GM23248 (cell line): ENCODE measurements around the gene ANKRD28. TPM values are rescaled to one million over a fixed set of nuclear protein-coding genes. Genes with fewer than 3 reads are reported as not detected.

Experiments
- DNase-seq: peaks from one replicate; pipeline ENCODE4 v3.0.0-alpha.2; 2015
- H2AFZ ChIP-seq: fragments of 200-600 bp; sonication (generic); 2 replicates; pipeline ENCODE4 v1.6.1; 2016; ENCODE audit warnings: antibody characterized with exemption
- H3F3A ChIP-seq: fragments of 200-600 bp; sonication (generic); 2 replicates; pipeline ENCODE4 v1.6.1; 2016; ENCODE audit warnings: mild to moderate bottlenecking, antibody characterized with exemption, mixed run types; ENCODE audit not compliant: insufficient read depth
- H3K27ac ChIP-seq: fragments of 200-600 bp; sonication (generic); 2 replicates; pipeline ENCODE4 v1.5.1; 2016; ENCODE audit warnings: mild to moderate bottlenecking
- H3K27me3 ChIP-seq: fragments of 200-600 bp; sonication (generic); replicated peaks from 2 replicates; pipeline ENCODE4 v1.6.1; 2016; ENCODE audit warnings: mild to moderate bottlenecking; ENCODE audit not compliant: insufficient read depth
- H3K36me3 ChIP-seq: fragments of 200-600 bp; sonication (generic); 2 replicates; pipeline ENCODE4 v1.6.1; 2016; ENCODE audit warnings: low read depth, mild to moderate bottlenecking
- H3K4me1 ChIP-seq: fragments of 200-600 bp; sonication (generic); 2 replicates; pipeline ENCODE4 v1.6.1; 2016; ENCODE audit warnings: mild to moderate bottlenecking; ENCODE audit not compliant: insufficient read depth
- H3K4me2 ChIP-seq: fragments of 200-600 bp; sonication (generic); one replicate; pipeline ENCODE4 v1.6.1; 2016; ENCODE audit warnings: mild to moderate bottlenecking; ENCODE audit not compliant: unreplicated experiment
- H3K4me3 ChIP-seq: fragments of 200-600 bp; sonication (generic); 2 replicates; pipeline ENCODE4 v1.5.1; 2016; ENCODE audit warnings: mild to moderate bottlenecking
- H3K79me2 ChIP-seq: fragments of 200-600 bp; sonication (generic); 2 replicates; pipeline ENCODE4 v1.6.1; 2016; ENCODE audit warnings: mild to moderate bottlenecking; ENCODE audit not compliant: insufficient read depth
- H3K9ac ChIP-seq: fragments of 200-600 bp; sonication (generic); 2 replicates; pipeline ENCODE4 v1.6.1; 2016; ENCODE audit warnings: mild to moderate bottlenecking
- H3K9me2 ChIP-seq: fragments of 200-600 bp; sonication (generic); 2 replicates; pipeline ENCODE4 v1.6.1; 2016; ENCODE audit warnings: mixed run types, mild to moderate bottlenecking, moderate library complexity; ENCODE audit not compliant: insufficient read depth
- H3K9me3 ChIP-seq: fragments of 200-600 bp; sonication (generic); one replicate; pipeline ENCODE4 v1.6.1; 2017; ENCODE audit warnings: low read depth
- H4K20me1 ChIP-seq: fragments of 200-600 bp; sonication (generic); 2 replicates; pipeline ENCODE4 v1.6.0; 2016; ENCODE audit not compliant: insufficient read depth
- EZH2 ChIP-seq: fragments of 200-600 bp; sonication (generic); IDR thresholded peaks from 2 replicates; pipeline ENCODE4 v1.6.1; 2018; ENCODE audit warnings: antibody characterized with exemption, mild to moderate bottlenecking; ENCODE audit not compliant: insufficient read depth, poor library complexity, severe bottlenecking
- EZH2phosphoT487 ChIP-seq: fragments of 200-600 bp; sonication (generic); IDR thresholded peaks from 2 replicates; pipeline ENCODE4 v1.6.1; 2018; ENCODE audit warnings: antibody characterized with exemption, moderate library complexity, mild to moderate bottlenecking, low read depth; ENCODE audit not compliant: insufficient read depth
- WGBS, 2 experiments: methylation state at CpG; one replicate each; pipeline ENCODE4 v1.1.6; 2015 to 2017; ENCODE audit warnings: low lambda C conversion rate in 2 of 2, low coverage in 1 of 2; ENCODE audit errors: missing lambda C conversion rate in 2 of 2; 5-methylcytosine and 5-hydroxymethylcytosine counted together
- in situ Hi-C: fragments of 300-500 bp; cut with MboI; formaldehyde crosslinking; loops from 2 replicates; pipeline ENCODE4 v1.15.0; 2020
- polyA plus RNA-seq: library from polyadenylated mRNA; unstranded; fragments of >200 nt; fragmentation: Nextera tagmentation; extraction: Ambion mirVana; gene quantifications from 2 replicates; pipeline ENCODE4 v1.2.1, GENCODE V29; 2016
- total RNA-seq: library from RNA; depleted of rRNA; stranded (reverse); fragments of >200 nt; shearing (Covaris generic); gene quantifications from 2 replicates; pipeline ENCODE4 v1.2.3, GENCODE V29; 2014

Gene ANKRD28
- total and polyA plus RNA-seq, 2 experiments from 2014 or later: 23.1 to 55.6 TPM

- H3K4me3 ChIP-seq: no peak overlapping the region
- H3K27ac ChIP-seq: peak overlapping the region; percentile 14; the same call in 1 of the 2 replicates
- H3K9me3 ChIP-seq: no peaks in the 10 kb centered on the region
- H3K9ac ChIP-seq: no peak overlapping the region
- no peaks in the 10 kb centered on the region for H4K20me1 ChIP-seq
- in situ Hi-C loops: no loop called here
- H3K4me1 ChIP-seq: peaks cover 33% of the 10 kb centered on the region
- no peaks in the 10 kb centered on the region for H3K9me2 ChIP-seq
- H2AFZ ChIP-seq: no peak overlapping the region
- H3K79me2 ChIP-seq: peaks cover 45% of the 10 kb centered on the region
- H3K27me3 ChIP-seq: no peaks in the 10 kb centered on the region
- 59 to 69% methylated on average over 3 of the region's 3 CpGs for WGBS, 2 experiments
- 0 out of 2 replicates have a peak, but pooled peaks cover 8% of the 10 kb centered on the region for H3F3A ChIP-seq
- TF ChIP-seq EZH2 (no peak), EZH2phosphoT487 (no peak)
- no peak overlapping the region for H3K4me2 ChIP-seq
- no peak for DNase-seq
- H3K36me3 ChIP-seq: peaks cover 55% of the 10 kb centered on the region
Measured at GRCh38 chr3:15722877-15723623, 74.7 kb downstream of the ANKRD28 start.

DNA sequence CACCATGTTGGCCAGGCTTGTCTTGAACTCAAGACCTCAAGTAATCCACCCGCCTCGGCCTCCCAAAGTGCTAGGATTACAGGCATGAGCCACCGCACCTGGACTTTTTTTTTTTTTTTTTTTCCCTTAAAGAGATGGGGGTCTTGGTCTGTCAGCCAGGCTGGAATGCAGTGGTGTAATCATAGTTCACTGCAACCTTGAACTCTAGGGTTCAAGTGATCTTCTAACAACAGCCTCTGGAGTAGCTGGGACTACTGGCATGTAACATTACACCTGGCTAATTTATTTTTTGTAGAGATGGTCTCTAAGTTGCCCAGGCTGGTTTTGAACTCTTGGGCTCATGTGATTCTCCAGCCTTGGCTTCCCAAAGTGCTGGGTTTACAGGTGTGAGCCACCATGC lies 81.6 kb downstream of the ANKRD28 start:
- Histone ChIP-seq H3K9me2 (no peaks in the 10 kb centered on the region), H3K9ac (no peak overlapping the region), H4K20me1 (no peaks in the 10 kb centered on the region), H3K4me2 (no peak overlapping the region), H3F3A (0 out of 2 replicates have a peak, but pooled peaks cover 3% of the 10 kb centered on the region), H3K79me2 (peaks cover 74% of the 10 kb centered on the region), H3K27ac (no peak overlapping the region), H3K4me1 (no peaks in the 10 kb centered on the region), H3K27me3 (no peaks in the 10 kb centered on the region), H3K36me3 (peaks cover 49% of the 10 kb centered on the region; the same call in 1 of the 2 replicates), H2AFZ (no peak overlapping the region), H3K4me3 (no peak overlapping the region), H3K9me3 (no peaks in the 10 kb centered on the region)
- in situ Hi-C loops: no loop called here
- TF ChIP-seq EZH2: no peak
- no peak for TF ChIP-seq EZH2phosphoT487
- 98 to 100% methylated on average over 3 of the region's 3 CpGs for WGBS, 2 experiments
- no peak for DNase-seq

DNA sequence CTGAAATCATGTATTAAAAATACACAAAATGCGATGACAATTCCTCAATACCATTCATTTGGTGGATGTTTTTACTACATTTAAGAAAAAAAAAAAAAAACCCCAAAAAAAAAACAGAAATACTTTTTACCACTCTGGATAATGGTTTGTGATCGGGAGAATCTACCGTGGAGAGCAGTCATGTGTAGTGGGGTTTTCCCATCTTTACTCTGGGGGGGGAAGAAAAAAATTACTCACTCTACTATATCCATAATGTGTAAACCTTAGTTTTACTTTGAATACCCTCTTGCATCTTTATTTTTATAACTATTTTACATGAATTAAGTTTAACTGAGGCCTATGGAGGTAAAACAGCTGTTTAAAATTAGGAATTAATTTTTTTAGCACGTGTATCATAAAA lies 83.3 kb downstream of the ANKRD28 start:
- WGBS, 2 experiments: 89 to 91% methylated on average over 4 of the region's 4 CpGs
- no peaks in the 10 kb centered on the region for H3K9me3 ChIP-seq
- H4K20me1 ChIP-seq: no peaks in the 10 kb centered on the region
- peaks cover 53% of the 10 kb centered on the region for H3K36me3 ChIP-seq
- H3K27ac ChIP-seq: no peak overlapping the region
- H3K4me2 ChIP-seq: no peak overlapping the region
- TF ChIP-seq EZH2phosphoT487 (no peak), EZH2 (no peak)
- no peaks in the 10 kb centered on the region for H3K27me3 ChIP-seq
- DNase-seq: no peak
- in situ Hi-C loops: no loop called here
- peaks cover 17% of the 10 kb centered on the region for H3F3A ChIP-seq
- no peak overlapping the region for H2AFZ ChIP-seq
- H3K4me3 ChIP-seq: no peak overlapping the region
- no peaks in the 10 kb centered on the region for H3K9me2 ChIP-seq
- H3K79me2 ChIP-seq: peaks cover 59% of the 10 kb centered on the region
- H3K4me1 ChIP-seq: peaks cover 3% of the 10 kb centered on the region
- no peak overlapping the region for H3K9ac ChIP-seq

DNA sequence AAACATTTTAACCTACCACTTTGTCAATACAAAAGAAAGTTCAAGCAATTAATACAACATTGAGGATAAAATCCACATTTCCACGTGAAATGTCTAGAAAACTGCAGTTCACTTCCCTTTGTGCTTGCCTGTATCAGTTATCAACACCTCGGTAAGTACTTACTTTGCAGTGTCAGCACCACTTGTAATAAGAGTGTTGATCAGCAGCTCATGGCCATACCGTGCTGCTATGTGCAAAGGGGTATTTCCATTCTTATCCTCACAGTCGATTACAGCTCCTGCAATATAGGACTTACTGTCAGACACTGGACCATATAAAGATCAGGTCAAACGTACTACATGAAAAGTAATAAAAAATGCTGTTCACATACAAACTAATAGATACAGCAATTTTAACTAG lies 84.4 kb downstream of the ANKRD28 start:
- Histone ChIP-seq H3K4me1 (peaks cover 14% of the 10 kb centered on the region), H3K4me3 (no peak overlapping the region), H3K27me3 (no peaks in the 10 kb centered on the region), H3F3A (peaks cover 26% of the 10 kb centered on the region), H3K36me3 (peaks cover 54% of the 10 kb centered on the region), H3K79me2 (peaks cover 52% of the 10 kb centered on the region), H4K20me1 (no peaks in the 10 kb centered on the region), H3K4me2 (no peak overlapping the region), H3K27ac (no peak overlapping the region), H3K9me2 (no peaks in the 10 kb centered on the region), H2AFZ (no peak overlapping the region), H3K9me3 (no peaks in the 10 kb centered on the region), H3K9ac (no peak overlapping the region)
- no peak for TF ChIP-seq EZH2
- no peak for TF ChIP-seq EZH2phosphoT487
- in situ Hi-C loops: no loop called here
- no peak for DNase-seq
- 81 to 82% methylated on average over 5 of the region's 5 CpGs for WGBS, 2 experiments
